Fibroblast of pulmonary artery (primary cell): ENCODE results near the gene CD6.

Source experiments
- DNase-seq: peaks from one replicate; pipeline ENCODE4 v3.0.0-alpha.2; 2010; ENCODE audit warnings: low read depth
- H3K4me3 ChIP-seq: replicated peaks from 2 replicates; pipeline ENCODE4 v1.5.1; 2011; ENCODE audit warnings: low read depth, mild to moderate bottlenecking, control low read depth, low read length, moderate library complexity
- CTCF ChIP-seq: IDR thresholded peaks from 2 replicates; pipeline ENCODE4 v1.5.1; 2011; ENCODE audit warnings: mild to moderate bottlenecking, control low read depth, low read length, inconsistent platforms; ENCODE audit errors: missing control alignments

The CD6 gene

DNA sequence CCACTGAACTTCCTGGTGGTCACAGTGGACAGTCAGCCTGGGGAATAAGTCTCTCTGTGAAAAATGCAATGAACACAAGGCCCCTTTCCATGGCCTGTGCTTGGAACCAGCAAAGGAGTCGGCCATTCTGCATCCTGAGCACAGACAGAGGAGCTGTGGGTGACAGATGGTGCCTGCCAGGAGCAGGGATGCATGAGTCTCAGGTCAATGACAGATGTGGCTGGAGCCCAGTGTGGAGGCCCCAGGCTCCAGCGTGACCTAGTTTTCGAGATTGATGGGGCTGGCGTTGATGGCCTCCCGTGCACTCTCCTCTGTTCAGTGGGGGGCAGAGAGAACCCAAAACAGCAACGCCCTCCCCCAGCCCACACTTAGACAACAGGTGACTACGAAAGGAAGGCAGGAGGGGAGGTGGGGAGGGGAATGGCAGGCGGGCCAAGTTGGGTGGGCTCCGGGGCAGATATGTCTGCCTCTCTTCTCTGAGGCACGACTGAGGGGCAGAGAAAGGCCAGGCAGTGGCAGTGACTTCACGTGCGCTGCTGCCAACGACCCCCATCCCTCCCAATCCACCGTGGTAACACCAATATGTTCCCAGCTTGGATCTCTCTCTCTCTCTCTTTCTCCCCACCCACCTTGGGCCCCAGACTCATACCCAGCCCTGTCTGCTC, 96.4 kb downstream of the CD6 start:
- no peak for TF ChIP-seq CTCF
- H3K4me3 ChIP-seq = no peak overlapping the region
- no peak for DNase-seq

GRCh38 chr11:61068581-61068980, 97.1 kb downstream of the CD6 start:
- no peak overlapping the region for H3K4me3 ChIP-seq
- no peak for TF ChIP-seq CTCF
- DNase-seq = no peak

DNA sequence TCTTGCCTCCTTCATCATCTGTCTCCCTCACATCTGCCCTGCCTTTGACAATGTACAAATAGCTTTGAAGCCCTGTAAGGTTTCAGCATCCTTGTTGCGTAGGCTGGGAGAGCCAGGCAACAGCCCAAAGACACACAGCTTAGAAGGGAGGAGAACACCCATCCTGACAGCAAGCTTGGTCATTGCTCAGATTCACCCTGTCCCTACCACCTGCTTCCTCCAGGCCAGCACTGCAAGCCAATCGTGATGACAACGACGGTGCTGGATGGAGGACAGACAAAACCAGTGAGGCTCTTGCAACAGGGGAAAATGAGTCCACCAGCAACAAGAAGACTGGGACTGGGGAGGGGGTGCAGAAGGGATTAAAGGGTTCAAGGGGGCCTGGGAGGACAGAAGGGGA, 97.9 kb downstream of the CD6 start:
- no peak for DNase-seq
- TF ChIP-seq CTCF = no peak
- H3K4me3 ChIP-seq = no peak overlapping the region
